ENCODE data around the gene PAPPA.

DNA sequence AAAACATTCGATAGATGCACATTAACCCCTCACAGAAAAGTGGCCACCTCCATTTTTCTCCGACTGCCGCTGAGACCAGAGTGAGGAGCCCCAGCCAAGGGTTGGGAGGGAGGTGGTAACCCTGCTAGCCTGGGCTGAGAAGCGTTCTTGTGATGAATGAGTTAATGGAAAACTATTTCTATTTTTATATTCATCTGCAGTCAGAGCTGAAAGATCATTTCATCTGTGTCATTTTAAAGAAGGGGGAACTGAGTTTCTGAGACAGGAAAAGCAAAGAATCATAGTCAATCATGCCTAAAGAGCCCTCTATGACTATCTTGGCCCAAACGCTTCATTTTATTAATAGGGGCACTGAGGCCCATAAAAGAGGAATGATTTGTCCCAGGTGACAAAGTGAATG, 229.5 kb downstream of the PAPPA start:
- TF ChIP-seq, protein P1, sequence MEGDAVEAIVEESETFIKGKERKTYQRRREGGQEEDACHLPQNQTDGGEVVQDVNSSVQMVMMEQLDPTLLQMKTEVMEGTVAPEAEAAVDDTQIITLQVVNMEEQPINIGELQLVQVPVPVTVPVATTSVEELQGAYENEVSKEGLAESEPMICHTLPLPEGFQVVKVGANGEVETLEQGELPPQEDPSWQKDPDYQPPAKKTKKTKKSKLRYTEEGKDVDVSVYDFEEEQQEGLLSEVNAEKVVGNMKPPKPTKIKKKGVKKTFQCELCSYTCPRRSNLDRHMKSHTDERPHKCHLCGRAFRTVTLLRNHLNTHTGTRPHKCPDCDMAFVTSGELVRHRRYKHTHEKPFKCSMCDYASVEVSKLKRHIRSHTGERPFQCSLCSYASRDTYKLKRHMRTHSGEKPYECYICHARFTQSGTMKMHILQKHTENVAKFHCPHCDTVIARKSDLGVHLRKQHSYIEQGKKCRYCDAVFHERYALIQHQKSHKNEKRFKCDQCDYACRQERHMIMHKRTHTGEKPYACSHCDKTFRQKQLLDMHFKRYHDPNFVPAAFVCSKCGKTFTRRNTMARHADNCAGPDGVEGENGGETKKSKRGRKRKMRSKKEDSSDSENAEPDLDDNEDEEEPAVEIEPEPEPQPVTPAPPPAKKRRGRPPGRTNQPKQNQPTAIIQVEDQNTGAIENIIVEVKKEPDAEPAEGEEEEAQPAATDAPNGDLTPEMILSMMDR (IDR thresholded peaks at IDR 0.05), result no peak
- TF ChIP-seq POLR2A (IDR thresholded peaks at IDR 0.05), result no peak

Data from uterus (tissue), 2 donors.